Liver (tissue), 9 donors: ENCODE measurements around the gene PRMT3. TPM values are rescaled to one million over a fixed set of nuclear protein-coding genes. Genes with fewer than 3 reads are reported as not detected.

Source experiments
- DNase-seq: peaks from one replicate; pipeline ENCODE4 v3.0.0-alpha.2; 2017; ENCODE audit warnings: low spot score
- H3K27ac ChIP-seq, 2 donors: one replicate each; pipeline ENCODE4 v1.7.0; 2013; ENCODE audit warnings: inconsistent platforms in 2 of 2, low read length in 2 of 2, control low read depth in 1 of 2, low read depth in 1 of 2, mild to moderate bottlenecking in 1 of 2
- H3K27me3 ChIP-seq, 4 donors: one replicate each; pipeline versions ENCODE4 v1.6.1 to v1.7.0; 2013; ENCODE audit warnings: low read length in 3 of 4, inconsistent platforms in 1 of 4, mild to moderate bottlenecking in 1 of 4, moderate library complexity in 1 of 4; ENCODE audit not compliant: control insufficient read depth in 4 of 4, insufficient read depth in 4 of 4
- H3K36me3 ChIP-seq, 4 donors: one replicate each; pipeline versions ENCODE4 v1.6.1 to v1.7.0; 2013; ENCODE audit warnings: low read length in 3 of 4, mild to moderate bottlenecking in 3 of 4, low read depth in 1 of 4, moderate library complexity in 1 of 4; ENCODE audit not compliant: control insufficient read depth in 4 of 4, insufficient read depth in 3 of 4
- H3K4me1 ChIP-seq, 4 donors: one replicate each; pipeline versions ENCODE4 v1.6.1 to v1.7.0; 2013; ENCODE audit warnings: low read length in 3 of 4, mild to moderate bottlenecking in 3 of 4, moderate library complexity in 1 of 4; ENCODE audit not compliant: control insufficient read depth in 4 of 4, insufficient read depth in 4 of 4
- H3K4me3 ChIP-seq, 3 donors: one replicate each; pipeline versions ENCODE4 v1.6.1 to v1.7.0; 2013; ENCODE audit warnings: low read length in 3 of 3, control low read depth in 1 of 3, low read depth in 1 of 3, mild to moderate bottlenecking in 1 of 3
- H3K9ac ChIP-seq, 2 donors: one replicate each; pipeline ENCODE4 v1.7.0; 2013; ENCODE audit warnings: low read length in 2 of 2, mild to moderate bottlenecking in 2 of 2, moderate library complexity in 2 of 2, control low read depth in 1 of 2, low read depth in 1 of 2
- H3K9me3 ChIP-seq, 4 donors: one replicate each; pipeline versions ENCODE4 v1.6.1 to v1.7.0; 2013; ENCODE audit warnings: low read length in 3 of 4; ENCODE audit not compliant: control insufficient read depth in 4 of 4
- ATF3 ChIP-seq: IDR thresholded peaks from 2 replicates; pipeline ENCODE4 v1.6.1; 2016; ENCODE audit warnings: antibody characterized with exemption
- CTCF ChIP-seq: fragments of 150-350 bp; IDR thresholded peaks from 2 replicates; pipeline ENCODE4 v1.5.1; 2017; ENCODE audit warnings: improper control_type of control experiment, low read depth, low read length; ENCODE audit not compliant: missing input control
- EGR1 ChIP-seq, 2 donors: IDR thresholded peaks; 2 replicates each; pipeline ENCODE4 v1.6.1; 2016 to 2018; ENCODE audit warnings: antibody characterized with exemption in 2 of 2, low read depth in 2 of 2
- FOXA1 ChIP-seq: IDR thresholded peaks from 2 replicates; pipeline ENCODE4 v1.6.1; 2016; ENCODE audit warnings: antibody characterized with exemption
- FOXA2 ChIP-seq: IDR thresholded peaks from 2 replicates; pipeline ENCODE4 v1.6.1; 2016; ENCODE audit warnings: antibody characterized with exemption
- GABPA ChIP-seq, 2 donors: IDR thresholded peaks in 1 of 2; conservative IDR thresholded peaks in 1 of 2; 2 replicates each; pipeline ENCODE4 v1.6.1; 2016; ENCODE audit warnings: antibody characterized with exemption in 2 of 2, mild to moderate bottlenecking in 1 of 2, moderate library complexity in 1 of 2
- HNF4A ChIP-seq, 2 donors: conservative IDR thresholded peaks; 2 replicates each; pipeline ENCODE4 v1.6.1; 2016; ENCODE audit warnings: antibody characterized with exemption in 2 of 2, mild to moderate bottlenecking in 2 of 2
- JUND ChIP-seq, 2 donors: IDR thresholded peaks; 2 replicates each; pipeline ENCODE4 v1.6.1; 2016; ENCODE audit warnings: antibody characterized with exemption in 2 of 2
- NR2F2 ChIP-seq: IDR thresholded peaks from 2 replicates; pipeline ENCODE4 v1.6.1; 2016; ENCODE audit warnings: antibody characterized with exemption
- RAD21 ChIP-seq, 2 donors: IDR thresholded peaks; 2 replicates each; pipeline ENCODE4 v1.6.1; 2016; ENCODE audit warnings: antibody characterized with exemption in 2 of 2, mild to moderate bottlenecking in 2 of 2
- RXRA ChIP-seq, 2 donors: IDR thresholded peaks; 2 replicates each; pipeline ENCODE4 v1.6.1; 2017 to 2018; ENCODE audit warnings: antibody characterized with exemption in 2 of 2, mild to moderate bottlenecking in 1 of 2
- SP1 ChIP-seq: IDR thresholded peaks from 2 replicates; pipeline ENCODE4 v1.6.1; 2018; ENCODE audit warnings: antibody characterized with exemption, mild to moderate bottlenecking
- TAF1 ChIP-seq: conservative IDR thresholded peaks from 2 replicates; pipeline ENCODE4 v1.6.1; 2016; ENCODE audit warnings: antibody characterized with exemption, mild to moderate bottlenecking
- YY1 ChIP-seq: IDR thresholded peaks from 2 replicates; pipeline ENCODE4 v1.6.1; 2016; ENCODE audit warnings: antibody characterized with exemption, mild to moderate bottlenecking
- ZBTB33 ChIP-seq: IDR thresholded peaks from 2 replicates; pipeline ENCODE4 v1.6.1; 2016; ENCODE audit warnings: antibody characterized with exemption
- WGBS: extraction: QIAGEN DNeasy Blood & Tissue Kit; methylation state at CpG from one replicate; pipeline ENCODE4 v1.1.7; 2013; 5-methylcytosine and 5-hydroxymethylcytosine counted together
- polyA plus RNA-seq, 2 donors: library from polyadenylated mRNA; stranded (reverse) in 1 of 2; unstranded in 1 of 2; fragments of 200-250 nt in 1 of 2; fragments of >200 nt in 1 of 2; fragmentation: Nextera tagmentation in 1 of 2; extraction: Ambion mirVana in 1 of 2; gene quantifications; one replicate each; pipeline versions ENCODE4 v1.2.1 to v1.2.3, GENCODE V29; 2013 to 2015
- total RNA-seq, 2 donors: library from RNA; depleted of rRNA; stranded (reverse); fragments of >200 nt; gene quantifications; one replicate each; pipeline ENCODE4 v1.2.3, GENCODE V29; 2014
- TF ChIP-seq, protein P1 (sequence below): IDR thresholded peaks from 2 replicates; pipeline ENCODE4 v1.6.1; 2016; ENCODE audit warnings: antibody characterized with exemption, mild to moderate bottlenecking
- donor health status: healthy.
- donor health status: healthy.
- donor health status: healthy.
- donor health status: healthy.
- donor health status: healthy.

The PRMT3 gene
- total and polyA plus RNA-seq, 4 donors = 3.5 to 15.8 (median 7.8) TPM

DNA sequence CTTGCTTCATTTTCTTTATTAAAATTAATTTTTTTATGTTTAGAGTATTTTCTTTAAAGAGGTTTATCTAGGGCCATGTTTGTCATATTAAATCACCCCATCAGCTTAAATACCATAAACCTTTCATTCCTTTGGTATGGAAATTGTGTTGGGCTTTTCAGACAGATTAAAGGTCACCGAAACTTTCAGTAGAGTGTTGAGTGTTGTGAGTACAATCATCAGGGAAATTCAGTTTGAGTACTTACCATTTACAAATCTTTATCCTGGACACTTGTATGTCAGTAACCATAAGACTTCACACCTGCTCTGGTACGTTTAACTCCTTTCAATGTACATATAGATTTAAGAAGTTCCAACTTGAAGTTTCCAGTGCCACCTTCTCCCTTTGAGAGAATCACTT is 12.0 kb downstream of the PRMT3 start (continued):
- TF ChIP-seq, protein P1, sequence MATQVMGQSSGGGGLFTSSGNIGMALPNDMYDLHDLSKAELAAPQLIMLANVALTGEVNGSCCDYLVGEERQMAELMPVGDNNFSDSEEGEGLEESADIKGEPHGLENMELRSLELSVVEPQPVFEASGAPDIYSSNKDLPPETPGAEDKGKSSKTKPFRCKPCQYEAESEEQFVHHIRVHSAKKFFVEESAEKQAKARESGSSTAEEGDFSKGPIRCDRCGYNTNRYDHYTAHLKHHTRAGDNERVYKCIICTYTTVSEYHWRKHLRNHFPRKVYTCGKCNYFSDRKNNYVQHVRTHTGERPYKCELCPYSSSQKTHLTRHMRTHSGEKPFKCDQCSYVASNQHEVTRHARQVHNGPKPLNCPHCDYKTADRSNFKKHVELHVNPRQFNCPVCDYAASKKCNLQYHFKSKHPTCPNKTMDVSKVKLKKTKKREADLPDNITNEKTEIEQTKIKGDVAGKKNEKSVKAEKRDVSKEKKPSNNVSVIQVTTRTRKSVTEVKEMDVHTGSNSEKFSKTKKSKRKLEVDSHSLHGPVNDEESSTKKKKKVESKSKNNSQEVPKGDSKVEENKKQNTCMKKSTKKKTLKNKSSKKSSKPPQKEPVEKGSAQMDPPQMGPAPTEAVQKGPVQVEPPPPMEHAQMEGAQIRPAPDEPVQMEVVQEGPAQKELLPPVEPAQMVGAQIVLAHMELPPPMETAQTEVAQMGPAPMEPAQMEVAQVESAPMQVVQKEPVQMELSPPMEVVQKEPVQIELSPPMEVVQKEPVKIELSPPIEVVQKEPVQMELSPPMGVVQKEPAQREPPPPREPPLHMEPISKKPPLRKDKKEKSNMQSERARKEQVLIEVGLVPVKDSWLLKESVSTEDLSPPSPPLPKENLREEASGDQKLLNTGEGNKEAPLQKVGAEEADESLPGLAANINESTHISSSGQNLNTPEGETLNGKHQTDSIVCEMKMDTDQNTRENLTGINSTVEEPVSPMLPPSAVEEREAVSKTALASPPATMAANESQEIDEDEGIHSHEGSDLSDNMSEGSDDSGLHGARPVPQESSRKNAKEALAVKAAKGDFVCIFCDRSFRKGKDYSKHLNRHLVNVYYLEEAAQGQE = no peak
- no peak for TF ChIP-seq HNF4A (conservative IDR thresholded peaks at IDR 0.05)
- no peak for TF ChIP-seq ATF3

GRCh38 chr11:20403059-20403458 is 15.5 kb downstream of the PRMT3 start:
- no peaks in the 10 kb centered on the region for H3K4me1 ChIP-seq
- no peak overlapping the region for H3K4me3 ChIP-seq
- no peak for DNase-seq
- no peak overlapping the region for H3K27ac ChIP-seq
- no peaks in the 10 kb centered on the region for H3K9me3 ChIP-seq
- no peak overlapping the region for H3K9ac ChIP-seq
- H3K27me3 ChIP-seq = no peaks in the 10 kb centered on the region
- TF ChIP-seq SP1 (no peak), GABPA (IDR thresholded peaks at IDR 0.05 in 1 of 2, conservative IDR thresholded peaks at IDR 0.05 in 1 of 2) (no peak), YY1 (no peak), ZBTB33 (no peak), RXRA (IDR thresholded peaks at IDR 0.05) (no peak), EGR1 (IDR thresholded peaks at IDR 0.05; ENCODE audit: low read depth in 2 of 2) (no peak), HNF4A (conservative IDR thresholded peaks at IDR 0.05) (no peak), FOXA1 (no peak), RAD21 (IDR thresholded peaks at IDR 0.05) (no peak), CTCF (no peak), NR2F2 (no peak), JUND (IDR thresholded peaks at IDR 0.05) (no peak), ATF3 (no peak), TAF1 (no peak), FOXA2 (no peak)
- TF ChIP-seq, protein P1 = no peak
- 98% methylated on average over 1 of the region's 1 CpG for WGBS
- H3K36me3 ChIP-seq = peaks cover 1 to 19% (median 11%) of the 10 kb centered on the region in 4 donors
